WTC11 (cell line): ENCODE measurements around the gene AMIGO3. TPM values are rescaled to one million over a fixed set of nuclear protein-coding genes. Genes with fewer than 3 reads are reported as not detected.

Experiments used
- ATAC-seq: fragments of 200-7000 bp; cut with Tn5 transposase; 2 replicates; pipeline ENCODE4 v1.10.0; 2021; ENCODE audit warnings: mild to moderate bottlenecking, moderate library complexity
- CTCF ChIA-PET: fragments of 300-600 bp; sonication (Branson Sonifier 250); formaldehyde crosslinking; loops from one replicate; lab custom pipeline; 2021; ENCODE audit warnings: antibody characterized with exemption; lab: Charles Lee
- POLR2A ChIA-PET: fragments of 350-600 bp; sonication (Branson Sonifier 250); formaldehyde crosslinking; loops from one replicate; lab custom pipeline; 2021; ENCODE audit warnings: antibody characterized with exemption; lab: Charles Lee
- DNase-seq: peaks from one replicate; pipeline ENCODE4 v3.0.0; 2021; ENCODE audit warnings: low spot score
- H3K27ac Mint-ChIP-seq: 2 replicates; pipeline ENCODE4 v1.8.0; 2021; ENCODE audit warnings: mixed read lengths
- H3K27me3 Mint-ChIP-seq: 2 replicates; pipeline ENCODE4 v1.8.0; 2021; ENCODE audit warnings: low read depth, mild to moderate bottlenecking, moderate library complexity, mixed read lengths
- H3K36me3 Mint-ChIP-seq: 2 replicates; pipeline ENCODE4 v1.8.0; 2021; ENCODE audit warnings: mixed read lengths
- H3K4me1 Mint-ChIP-seq: 2 replicates; pipeline ENCODE4 v1.8.0; 2022; ENCODE audit warnings: mixed read lengths
- H3K4me3 Mint-ChIP-seq: 2 replicates; pipeline ENCODE4 v1.8.0; 2021; ENCODE audit warnings: mild to moderate bottlenecking, moderate library complexity, mixed read lengths
- H3K9me3 Mint-ChIP-seq: 2 replicates; pipeline ENCODE4 v1.8.0; 2021; ENCODE audit warnings: mixed read lengths
- ESRRA ChIP-seq: sonication (generic); formaldehyde crosslinking; IDR thresholded peaks from 2 replicates; pipeline ENCODE4 v1.8.1; 2022; ENCODE audit warnings: mild to moderate bottlenecking, missing genetic modification reagents, borderline replicate concordance
- ETV6 ChIP-seq: sonication (generic); formaldehyde crosslinking; IDR thresholded peaks from 2 replicates; pipeline ENCODE4 v1.8.1; 2022; ENCODE audit warnings: mild to moderate bottlenecking, missing genetic modification reagents
- FOXJ3 ChIP-seq: sonication (generic); formaldehyde crosslinking; IDR thresholded peaks from 2 replicates; pipeline ENCODE4 v1.9.0; 2021; ENCODE audit warnings: missing genetic modification reagents, mild to moderate bottlenecking, borderline replicate concordance
- GTF2I ChIP-seq: fragments of 250-450 bp; sonication (Bioruptor Pico); conservative IDR thresholded peaks from 2 replicates; pipeline ENCODE4 v1.4.0; 2021; ENCODE audit warnings: mild to moderate bottlenecking
- SMAD3 ChIP-seq: sonication (generic); formaldehyde crosslinking; IDR thresholded peaks from 2 replicates; pipeline ENCODE4 v1.8.0; 2022; ENCODE audit warnings: missing genetic modification reagents, mild to moderate bottlenecking, borderline replicate concordance
- ZNF232 ChIP-seq: sonication (generic); formaldehyde crosslinking; IDR thresholded peaks from 2 replicates; pipeline ENCODE4 v1.8.0; 2022; ENCODE audit warnings: mild to moderate bottlenecking, missing genetic modification reagents
- ZNF396 ChIP-seq: fragments of 250-450 bp; sonication (Bioruptor Pico); IDR thresholded peaks from 2 replicates; pipeline ENCODE4 v1.8.0; 2021; ENCODE audit warnings: mild to moderate bottlenecking, moderate library complexity, borderline replicate concordance
- ZNF671 ChIP-seq: fragments of 250-450 bp; sonication (Bioruptor Pico); IDR thresholded peaks from 2 replicates; pipeline ENCODE4 v1.8.0; 2021; ENCODE audit warnings: mild to moderate bottlenecking
- total RNA-seq: library from RNA; stranded (reverse); gene quantifications from 3 replicates; pipeline ENCODE4 v1.2.3, GENCODE V29; 2021
- TF ChIP-seq, protein P1 (sequence below): sonication (generic); formaldehyde crosslinking; IDR thresholded peaks from 2 replicates; pipeline ENCODE4 v1.8.1; 2023; ENCODE audit warnings: mild to moderate bottlenecking, moderate library complexity, missing genetic modification reagents
- TF ChIP-seq, protein P2 (sequence below): fragments of 250-450 bp; sonication (Bioruptor Pico); IDR thresholded peaks from 2 replicates; pipeline ENCODE4 v1.8.0; 2021; ENCODE audit warnings: mild to moderate bottlenecking
- TF ChIP-seq, protein P3 (sequence below): sonication (generic); formaldehyde crosslinking; IDR thresholded peaks from 2 replicates; pipeline ENCODE4 v1.8.1; 2023; ENCODE audit warnings: mild to moderate bottlenecking, missing genetic modification reagents, borderline replicate concordance
- TF ChIP-seq, protein P4 (sequence below): sonication (generic); formaldehyde crosslinking; IDR thresholded peaks from 2 replicates; pipeline ENCODE4 v1.8.0; 2023; ENCODE audit warnings: mild to moderate bottlenecking, missing genetic modification reagents
- TF ChIP-seq, protein P5 (sequence below): fragments of 250-450 bp; sonication (Bioruptor Pico); IDR thresholded peaks from 2 replicates; pipeline ENCODE4 v1.9.0; 2021; ENCODE audit warnings: moderate library complexity, mild to moderate bottlenecking, inconsistent platforms, borderline replicate concordance
- TF ChIP-seq, protein P6 (sequence below): sonication (generic); formaldehyde crosslinking; IDR thresholded peaks from 2 replicates; pipeline ENCODE4 v1.8.1; 2023; ENCODE audit warnings: mild to moderate bottlenecking, missing genetic modification reagents

The AMIGO3 gene
- total RNA-seq, 1 experiment from 2014 or later = 3.9 TPM

DNA sequence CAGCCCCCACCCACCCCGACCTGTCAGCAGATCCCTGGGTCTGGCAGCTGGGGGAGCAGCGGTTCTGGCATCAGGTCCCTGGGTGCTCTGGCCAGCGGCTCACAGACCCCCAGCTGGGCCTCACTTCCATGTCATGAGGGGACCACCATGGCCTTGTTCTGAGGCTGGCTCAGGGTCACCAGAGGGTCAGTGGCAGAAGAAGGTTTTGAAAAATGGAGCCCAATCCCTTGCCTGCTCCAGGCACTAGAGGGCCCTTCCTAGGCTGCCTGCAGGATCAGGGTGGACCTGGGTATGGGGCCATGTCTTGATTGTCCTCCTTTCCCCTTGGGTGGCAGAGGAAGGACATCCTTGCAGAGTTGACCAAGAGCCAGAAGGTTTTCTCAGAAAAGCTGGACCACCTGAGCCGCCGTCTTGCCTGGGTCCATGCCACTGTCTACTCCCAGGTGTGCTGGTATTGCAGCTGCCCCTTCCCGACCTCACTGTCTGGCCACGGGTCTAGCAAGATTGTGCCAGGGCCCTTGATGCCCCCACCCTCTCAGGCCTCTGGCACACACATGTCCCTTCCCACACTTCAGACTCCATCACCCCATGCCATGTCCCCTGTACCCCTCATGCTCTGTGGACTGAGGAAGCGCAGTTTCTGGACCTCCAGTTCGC, 12.9 kb downstream of the AMIGO3 start (continued):
- TF ChIP-seq FOXJ3 (CRISPR knock-in tag) = no peak
- TF ChIP-seq, protein P1, sequence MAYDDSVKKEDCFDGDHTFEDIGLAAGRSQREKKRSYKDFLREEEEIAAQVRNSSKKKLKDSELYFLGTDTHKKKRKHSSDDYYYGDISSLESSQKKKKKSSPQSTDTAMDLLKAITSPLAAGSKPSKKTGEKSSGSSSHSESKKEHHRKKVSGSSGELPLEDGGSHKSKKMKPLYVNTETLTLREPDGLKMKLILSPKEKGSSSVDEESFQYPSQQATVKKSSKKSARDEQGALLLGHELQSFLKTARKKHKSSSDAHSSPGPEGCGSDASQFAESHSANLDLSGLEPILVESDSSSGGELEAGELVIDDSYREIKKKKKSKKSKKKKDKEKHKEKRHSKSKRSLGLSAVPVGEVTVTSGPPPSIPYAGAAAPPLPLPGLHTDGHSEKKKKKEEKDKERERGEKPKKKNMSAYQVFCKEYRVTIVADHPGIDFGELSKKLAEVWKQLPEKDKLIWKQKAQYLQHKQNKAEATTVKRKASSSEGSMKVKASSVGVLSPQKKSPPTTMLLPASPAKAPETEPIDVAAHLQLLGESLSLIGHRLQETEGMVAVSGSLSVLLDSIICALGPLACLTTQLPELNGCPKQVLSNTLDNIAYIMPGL = no peak

DNA sequence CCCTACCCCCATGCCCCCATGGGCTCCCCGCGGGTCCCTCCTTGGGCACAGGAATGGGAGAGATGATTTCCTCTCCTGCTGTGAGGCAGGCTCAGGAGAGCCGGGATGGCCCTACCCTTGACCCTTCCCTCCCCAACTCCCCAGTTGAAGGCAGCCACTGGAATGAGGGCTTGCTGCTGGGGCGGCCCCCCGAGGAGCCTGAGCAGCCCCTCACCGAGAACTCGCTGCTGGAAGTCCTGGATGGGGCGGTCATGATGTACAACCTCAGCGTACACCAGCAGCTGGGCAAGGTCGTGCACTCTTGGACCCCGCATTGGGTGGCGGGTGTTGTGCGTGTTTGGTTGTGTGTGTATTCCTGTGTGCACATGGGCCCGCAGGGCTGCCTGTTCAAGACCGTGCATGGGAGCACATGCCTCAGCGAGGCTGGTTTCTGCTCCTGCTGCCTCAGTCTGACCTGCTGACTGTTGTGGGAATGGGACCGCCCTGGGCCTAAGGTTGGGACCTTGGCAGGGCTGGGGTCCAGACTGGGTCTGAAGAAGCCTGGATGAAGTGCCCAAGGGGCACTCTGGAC, 14.0 kb downstream of the AMIGO3 start:
- ATAC-seq = no peak
- no peaks in the 10 kb centered on the region for H3K9me3 Mint-ChIP-seq
- no peak overlapping the region for H3K27ac Mint-ChIP-seq
- H3K36me3 Mint-ChIP-seq = peaks cover 3% of the 10 kb centered on the region
- H3K4me1 Mint-ChIP-seq = peaks cover 16% of the 10 kb centered on the region
- ChIA-PET POLR2A (no interaction called here), CTCF (no interaction called here)
- TF ChIP-seq ESRRA (CRISPR knock-in tag) (no peak), GTF2I (CRISPR knock-in tag) (no peak), ETV6 (no peak), ZNF232 (CRISPR knock-in tag) (no peak), SMAD3 (no peak), ZNF671 (CRISPR knock-in tag) (no peak)
- TF ChIP-seq, protein P2, sequence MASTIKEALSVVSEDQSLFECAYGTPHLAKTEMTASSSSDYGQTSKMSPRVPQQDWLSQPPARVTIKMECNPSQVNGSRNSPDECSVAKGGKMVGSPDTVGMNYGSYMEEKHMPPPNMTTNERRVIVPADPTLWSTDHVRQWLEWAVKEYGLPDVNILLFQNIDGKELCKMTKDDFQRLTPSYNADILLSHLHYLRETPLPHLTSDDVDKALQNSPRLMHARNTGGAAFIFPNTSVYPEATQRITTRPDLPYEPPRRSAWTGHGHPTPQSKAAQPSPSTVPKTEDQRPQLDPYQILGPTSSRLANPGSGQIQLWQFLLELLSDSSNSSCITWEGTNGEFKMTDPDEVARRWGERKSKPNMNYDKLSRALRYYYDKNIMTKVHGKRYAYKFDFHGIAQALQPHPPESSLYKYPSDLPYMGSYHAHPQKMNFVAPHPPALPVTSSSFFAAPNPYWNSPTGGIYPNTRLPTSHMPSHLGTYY (CRISPR knock-in tag) = no peak
- TF ChIP-seq, protein P3, sequence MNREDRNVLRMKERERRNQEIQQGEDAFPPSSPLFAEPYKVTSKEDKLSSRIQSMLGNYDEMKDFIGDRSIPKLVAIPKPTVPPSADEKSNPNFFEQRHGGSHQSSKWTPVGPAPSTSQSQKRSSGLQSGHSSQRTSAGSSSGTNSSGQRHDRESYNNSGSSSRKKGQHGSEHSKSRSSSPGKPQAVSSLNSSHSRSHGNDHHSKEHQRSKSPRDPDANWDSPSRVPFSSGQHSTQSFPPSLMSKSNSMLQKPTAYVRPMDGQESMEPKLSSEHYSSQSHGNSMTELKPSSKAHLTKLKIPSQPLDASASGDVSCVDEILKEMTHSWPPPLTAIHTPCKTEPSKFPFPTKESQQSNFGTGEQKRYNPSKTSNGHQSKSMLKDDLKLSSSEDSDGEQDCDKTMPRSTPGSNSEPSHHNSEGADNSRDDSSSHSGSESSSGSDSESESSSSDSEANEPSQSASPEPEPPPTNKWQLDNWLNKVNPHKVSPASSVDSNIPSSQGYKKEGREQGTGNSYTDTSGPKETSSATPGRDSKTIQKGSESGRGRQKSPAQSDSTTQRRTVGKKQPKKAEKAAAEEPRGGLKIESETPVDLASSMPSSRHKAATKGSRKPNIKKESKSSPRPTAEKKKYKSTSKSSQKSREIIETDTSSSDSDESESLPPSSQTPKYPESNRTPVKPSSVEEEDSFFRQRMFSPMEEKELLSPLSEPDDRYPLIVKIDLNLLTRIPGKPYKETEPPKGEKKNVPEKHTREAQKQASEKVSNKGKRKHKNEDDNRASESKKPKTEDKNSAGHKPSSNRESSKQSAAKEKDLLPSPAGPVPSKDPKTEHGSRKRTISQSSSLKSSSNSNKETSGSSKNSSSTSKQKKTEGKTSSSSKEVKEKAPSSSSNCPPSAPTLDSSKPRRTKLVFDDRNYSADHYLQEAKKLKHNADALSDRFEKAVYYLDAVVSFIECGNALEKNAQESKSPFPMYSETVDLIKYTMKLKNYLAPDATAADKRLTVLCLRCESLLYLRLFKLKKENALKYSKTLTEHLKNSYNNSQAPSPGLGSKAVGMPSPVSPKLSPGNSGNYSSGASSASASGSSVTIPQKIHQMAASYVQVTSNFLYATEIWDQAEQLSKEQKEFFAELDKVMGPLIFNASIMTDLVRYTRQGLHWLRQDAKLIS (CRISPR knock-in tag) = no peak
- TF ChIP-seq, protein P4, sequence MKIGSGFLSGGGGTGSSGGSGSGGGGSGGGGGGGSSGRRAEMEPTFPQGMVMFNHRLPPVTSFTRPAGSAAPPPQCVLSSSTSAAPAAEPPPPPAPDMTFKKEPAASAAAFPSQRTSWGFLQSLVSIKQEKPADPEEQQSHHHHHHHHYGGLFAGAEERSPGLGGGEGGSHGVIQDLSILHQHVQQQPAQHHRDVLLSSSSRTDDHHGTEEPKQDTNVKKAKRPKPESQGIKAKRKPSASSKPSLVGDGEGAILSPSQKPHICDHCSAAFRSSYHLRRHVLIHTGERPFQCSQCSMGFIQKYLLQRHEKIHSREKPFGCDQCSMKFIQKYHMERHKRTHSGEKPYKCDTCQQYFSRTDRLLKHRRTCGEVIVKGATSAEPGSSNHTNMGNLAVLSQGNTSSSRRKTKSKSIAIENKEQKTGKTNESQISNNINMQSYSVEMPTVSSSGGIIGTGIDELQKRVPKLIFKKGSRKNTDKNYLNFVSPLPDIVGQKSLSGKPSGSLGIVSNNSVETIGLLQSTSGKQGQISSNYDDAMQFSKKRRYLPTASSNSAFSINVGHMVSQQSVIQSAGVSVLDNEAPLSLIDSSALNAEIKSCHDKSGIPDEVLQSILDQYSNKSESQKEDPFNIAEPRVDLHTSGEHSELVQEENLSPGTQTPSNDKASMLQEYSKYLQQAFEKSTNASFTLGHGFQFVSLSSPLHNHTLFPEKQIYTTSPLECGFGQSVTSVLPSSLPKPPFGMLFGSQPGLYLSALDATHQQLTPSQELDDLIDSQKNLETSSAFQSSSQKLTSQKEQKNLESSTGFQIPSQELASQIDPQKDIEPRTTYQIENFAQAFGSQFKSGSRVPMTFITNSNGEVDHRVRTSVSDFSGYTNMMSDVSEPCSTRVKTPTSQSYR (CRISPR knock-in tag) = no peak
- H3K27me3 Mint-ChIP-seq = no peaks in the 10 kb centered on the region
- no peak overlapping the region for H3K4me3 Mint-ChIP-seq
- DNase-seq = no peak

DNA sequence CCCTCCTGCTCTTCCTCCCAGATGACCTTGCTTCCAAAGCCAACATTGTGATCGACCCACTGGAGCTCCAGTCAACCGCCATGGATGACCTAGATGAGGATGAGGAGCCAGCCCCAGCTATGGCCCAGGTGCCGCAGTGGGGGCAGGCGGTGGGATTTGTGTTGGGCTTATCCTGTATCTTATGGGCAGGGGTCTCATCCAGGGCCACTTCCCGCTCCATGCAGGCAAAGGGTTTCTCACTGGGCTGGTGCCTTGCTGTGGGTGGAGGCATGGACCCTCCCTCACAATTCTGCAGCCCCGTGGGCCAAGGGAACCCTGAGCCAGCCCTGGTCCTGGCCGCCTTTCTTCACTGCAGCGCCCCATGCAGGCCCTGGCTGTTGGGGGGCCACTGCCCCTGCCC, 14.9 kb downstream of the AMIGO3 start:
- Mint-ChIP-seq H3K4me1 (peaks cover 16% of the 10 kb centered on the region), H3K9me3 (no peaks in the 10 kb centered on the region), H3K27me3 (no peaks in the 10 kb centered on the region), H3K4me3 (no peak overlapping the region), H3K27ac (no peak overlapping the region), H3K36me3 (peaks cover 3% of the 10 kb centered on the region)
- ChIA-PET CTCF (interaction anchor here (1.6 kb wide), 2 partner anchors 98 to 135 kb away, joined by 6 to 8 read pairs; partner anchors contain the start of gene INKA1), POLR2A (no interaction called here)
- DNase-seq (no peak), ATAC-seq (no peak)
- TF ChIP-seq, protein P5, sequence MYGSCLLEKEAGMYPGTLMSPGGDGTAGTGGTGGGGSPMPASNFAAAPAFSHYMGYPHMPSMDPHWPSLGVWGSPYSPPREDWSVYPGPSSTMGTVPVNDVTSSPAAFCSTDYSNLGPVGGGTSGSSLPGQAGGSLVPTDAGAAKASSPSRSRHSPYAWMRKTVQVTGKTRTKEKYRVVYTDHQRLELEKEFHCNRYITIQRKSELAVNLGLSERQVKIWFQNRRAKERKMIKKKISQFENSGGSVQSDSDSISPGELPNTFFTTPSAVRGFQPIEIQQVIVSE (CRISPR knock-in tag) = no peak
- TF ChIP-seq, protein P3 (CRISPR knock-in tag) = no peak
- TF ChIP-seq, protein P6, sequence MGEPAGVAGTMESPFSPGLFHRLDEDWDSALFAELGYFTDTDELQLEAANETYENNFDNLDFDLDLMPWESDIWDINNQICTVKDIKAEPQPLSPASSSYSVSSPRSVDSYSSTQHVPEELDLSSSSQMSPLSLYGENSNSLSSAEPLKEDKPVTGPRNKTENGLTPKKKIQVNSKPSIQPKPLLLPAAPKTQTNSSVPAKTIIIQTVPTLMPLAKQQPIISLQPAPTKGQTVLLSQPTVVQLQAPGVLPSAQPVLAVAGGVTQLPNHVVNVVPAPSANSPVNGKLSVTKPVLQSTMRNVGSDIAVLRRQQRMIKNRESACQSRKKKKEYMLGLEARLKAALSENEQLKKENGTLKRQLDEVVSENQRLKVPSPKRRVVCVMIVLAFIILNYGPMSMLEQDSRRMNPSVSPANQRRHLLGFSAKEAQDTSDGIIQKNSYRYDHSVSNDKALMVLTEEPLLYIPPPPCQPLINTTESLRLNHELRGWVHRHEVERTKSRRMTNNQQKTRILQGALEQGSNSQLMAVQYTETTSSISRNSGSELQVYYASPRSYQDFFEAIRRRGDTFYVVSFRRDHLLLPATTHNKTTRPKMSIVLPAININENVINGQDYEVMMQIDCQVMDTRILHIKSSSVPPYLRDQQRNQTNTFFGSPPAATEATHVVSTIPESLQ = no peak
- TF ChIP-seq ZNF396 (CRISPR knock-in tag) = no peak
